K562 (cell line): Measurements from ENCODE around the gene SH2D7. TPM values are rescaled to one million over a fixed set of nuclear protein-coding genes. Genes with fewer than 3 reads are reported as not detected.
A peak's percentile ranks its signal among the peaks of the same experiment; 100 is the strongest.

Experiments
- ATF7 ChIP-seq: fragments of 450-650 bp; IDR thresholded peaks from 2 replicates; pipeline ENCODE4 v1.7.1; 2014; ENCODE audit warnings: mild to moderate bottlenecking, moderate library complexity
- BHLHE40 ChIP-seq: IDR thresholded peaks from 2 replicates; pipeline ENCODE4 v1.6.1; 2011; ENCODE audit warnings: low read length, improper control_type of control experiment
- CBFA2T2 ChIP-seq: fragments of 450-650 bp; conservative IDR thresholded peaks from 2 replicates; pipeline ENCODE4 v1.6.1; 2017; ENCODE audit warnings: mild to moderate bottlenecking
- CHAMP1 ChIP-seq: fragments of 450-650 bp; IDR thresholded peaks from 2 replicates; pipeline ENCODE4 v1.6.1; 2016; ENCODE audit warnings: mild to moderate bottlenecking
- CREB3 ChIP-seq: fragments of 450-650 bp; conservative IDR thresholded peaks from 2 replicates; pipeline ENCODE4 v1.6.1; 2016; ENCODE audit warnings: missing genetic modification characterization, low read depth, mild to moderate bottlenecking, missing compliant biosample characterization, moderate library complexity
- CTBP1 ChIP-seq: fragments of 450-650 bp; IDR thresholded peaks from 2 replicates; pipeline ENCODE4 v1.6.1; 2016; ENCODE audit warnings: borderline replicate concordance
- GATAD2B ChIP-seq: fragments of 450-650 bp; IDR thresholded peaks from 2 replicates; pipeline ENCODE4 v1.6.1; 2017; ENCODE audit warnings: mild to moderate bottlenecking, borderline replicate concordance
- HNRNPL ChIP-seq: fragments of 200-400 bp; formaldehyde crosslinking; IDR thresholded peaks from 2 replicates; pipeline ENCODE4 v1.6.1; 2017; ENCODE audit warnings: low read depth, mild to moderate bottlenecking, low read length
- LEF1 ChIP-seq: fragments of 450-650 bp; IDR thresholded peaks from 2 replicates; pipeline ENCODE4 v1.6.1; 2016; ENCODE audit warnings: mild to moderate bottlenecking
- RBBP5 ChIP-seq: fragments of 200-600 bp; sonication (generic); IDR thresholded peaks from 2 replicates; pipeline ENCODE4 v1.6.1; 2012; ENCODE audit warnings: borderline replicate concordance, mild to moderate bottlenecking, low read length, control low read depth, inconsistent platforms; ENCODE audit not compliant: insufficient read depth, poor library complexity, severe bottlenecking
- RBFOX2 ChIP-seq: fragments of 200-400 bp; formaldehyde crosslinking; IDR thresholded peaks from 2 replicates; pipeline ENCODE4 v1.6.1; 2017; ENCODE audit warnings: low read depth, mild to moderate bottlenecking, low read length, moderate library complexity
- SIN3B ChIP-seq: fragments of 450-650 bp; IDR thresholded peaks from 2 replicates; pipeline ENCODE4 v1.6.1; 2017; ENCODE audit warnings: low read depth, mild to moderate bottlenecking, moderate library complexity
- TAF1 ChIP-seq: IDR thresholded peaks from 2 replicates; pipeline ENCODE4 v1.6.1; 2011; ENCODE audit warnings: mild to moderate bottlenecking, low read length, moderate library complexity; ENCODE audit not compliant: insufficient read depth, control insufficient read depth, severe bottlenecking; ENCODE audit errors: extremely low read depth
- TEAD1 ChIP-seq, 2 experiments: fragments of 450-650 bp in 1 of 2; sonication (generic) in 1 of 2; formaldehyde crosslinking; IDR thresholded peaks; 2 replicates each; pipeline versions ENCODE4 v1.4.0 to v1.8.0; 2020 to 2022; ENCODE audit warnings: mild to moderate bottlenecking in 2 of 2, missing genetic modification reagents in 1 of 2
- TRIM28 ChIP-seq: fragments of 450-650 bp; IDR thresholded peaks from 2 replicates; pipeline ENCODE4 v1.6.1; 2017
- YY1 ChIP-seq, 3 experiments: IDR thresholded peaks; 2 replicates each; pipeline ENCODE4 v1.6.1; 2011; ENCODE audit warnings: low read length in 2 of 3, mild to moderate bottlenecking in 2 of 3, moderate library complexity in 2 of 3, borderline replicate concordance in 1 of 3, control low read depth in 1 of 3, low read depth in 1 of 3; ENCODE audit not compliant: insufficient read depth in 3 of 3, insufficient replicate concordance in 2 of 3, control insufficient read depth in 1 of 3, insufficient read length in 1 of 3; ENCODE audit errors: extremely low read depth in 1 of 3
- ZNF23 ChIP-seq: fragments of 250-450 bp; sonication (Bioruptor Pico); IDR thresholded peaks from 2 replicates; pipeline ENCODE4 v1.4.0; 2020; ENCODE audit warnings: mild to moderate bottlenecking
- ZNF76 ChIP-seq: fragments of 250-450 bp; sonication (Bioruptor Pico); IDR thresholded peaks from 2 replicates; pipeline ENCODE4 v1.4.0; 2020; ENCODE audit warnings: mild to moderate bottlenecking, moderate library complexity, borderline replicate concordance
- polyA plus RNA-seq, 8 experiments: library from polyadenylated mRNA; depleted of rRNA in 4 of 8; stranded (reverse) in 5 of 8; unstranded in 3 of 8; fragments of >200 nt; fragmentation: Nextera tagmentation in 2 of 8; fragmentation: Illumina TruSeq in 1 of 8; extraction: Ambion mirVana in 2 of 8; extraction: Trizol in 1 of 8; gene quantifications; 2 replicates each; pipeline versions ENCODE4 v1.2.1 to v1.2.3, GENCODE V29; 2011 to 2014; ENCODE audit warnings: inconsistent platforms in 1 of 8, missing spikeins in 1 of 8
- total RNA-seq, 7 experiments: library from RNA; depleted of rRNA in 6 of 7; stranded (reverse); fragments of >200 nt in 6 of 7; fragmentation: Illumina TruSeq in 2 of 7; extraction: Trizol in 2 of 7; gene quantifications; 2 replicates each; pipeline versions ENCODE4 v1.2.1 to v1.2.3, GENCODE V29; 2011 to 2021; ENCODE audit warnings: low replicate concordance in 1 of 7
- TF ChIP-seq, protein P1 (sequence below): fragments of 250-450 bp; sonication (Bioruptor Pico); IDR thresholded peaks from 2 replicates; pipeline ENCODE4 v1.8.0; 2021; ENCODE audit warnings: borderline replicate concordance, mild to moderate bottlenecking, moderate library complexity; ENCODE audit not compliant: poor library complexity, severe bottlenecking
- TF ChIP-seq, protein P2 (sequence below), 2 experiments: fragments of 450-650 bp; conservative IDR thresholded peaks; 2 replicates each; pipeline ENCODE4 v1.6.1; 2017; ENCODE audit warnings: mild to moderate bottlenecking in 2 of 2, moderate library complexity in 2 of 2

The SH2D7 gene
- total and polyA plus RNA-seq, 9 of the 15 experiments (the other 6 are each of a cell fraction or from before 2014, with no cell fraction given), result not detected

- TF ChIP-seq CHAMP1, result no peak
- 0 out of 2 replicates have a peak, but pooled peaks have one; percentile 30 for TF ChIP-seq ATF7
- TF ChIP-seq GATAD2B, result peak; percentile 70; the same call in 1 of the 2 replicates
- peak in 1 of 2 experiments; percentile 66; a peak in 1 of 4 replicates for TF ChIP-seq TEAD1 (CRISPR knock-in tag; IDR thresholded peaks at IDR 0.05)
- TF ChIP-seq BHLHE40, result peak; percentile 62
- TF ChIP-seq, protein P1, sequence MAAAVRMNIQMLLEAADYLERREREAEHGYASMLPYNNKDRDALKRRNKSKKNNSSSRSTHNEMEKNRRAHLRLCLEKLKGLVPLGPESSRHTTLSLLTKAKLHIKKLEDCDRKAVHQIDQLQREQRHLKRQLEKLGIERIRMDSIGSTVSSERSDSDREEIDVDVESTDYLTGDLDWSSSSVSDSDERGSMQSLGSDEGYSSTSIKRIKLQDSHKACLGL (CRISPR knock-in tag), result peak; percentile 19
- peak; percentile 81 for TF ChIP-seq TAF1
- no peak for TF ChIP-seq ZNF76 (CRISPR knock-in tag)
- TF ChIP-seq TRIM28, result 0 out of 2 replicates have a peak, but pooled peaks have one; percentile 10
- peak; percentile 63; the same call in 1 of the 2 replicates for TF ChIP-seq CTBP1
- TF ChIP-seq YY1 (IDR thresholded peaks at IDR 0.05; ENCODE audit: borderline replicate concordance in 1 of 3, control insufficient read depth in 1 of 3, extremely low read depth in 1 of 3, insufficient read depth in 3 of 3, insufficient read length in 1 of 3, insufficient replicate concordance in 2 of 3, low read depth in 1 of 3, low read length in 2 of 3), result peak in 1 of 3 experiments; percentile 39
- peak; percentile 79 for TF ChIP-seq RBFOX2
- no peak for TF ChIP-seq CBFA2T2
- TF ChIP-seq RBBP5, result peak; percentile 56
- peak; percentile 66; the same call in 1 of the 2 replicates for TF ChIP-seq LEF1
- TF ChIP-seq, protein P2, sequence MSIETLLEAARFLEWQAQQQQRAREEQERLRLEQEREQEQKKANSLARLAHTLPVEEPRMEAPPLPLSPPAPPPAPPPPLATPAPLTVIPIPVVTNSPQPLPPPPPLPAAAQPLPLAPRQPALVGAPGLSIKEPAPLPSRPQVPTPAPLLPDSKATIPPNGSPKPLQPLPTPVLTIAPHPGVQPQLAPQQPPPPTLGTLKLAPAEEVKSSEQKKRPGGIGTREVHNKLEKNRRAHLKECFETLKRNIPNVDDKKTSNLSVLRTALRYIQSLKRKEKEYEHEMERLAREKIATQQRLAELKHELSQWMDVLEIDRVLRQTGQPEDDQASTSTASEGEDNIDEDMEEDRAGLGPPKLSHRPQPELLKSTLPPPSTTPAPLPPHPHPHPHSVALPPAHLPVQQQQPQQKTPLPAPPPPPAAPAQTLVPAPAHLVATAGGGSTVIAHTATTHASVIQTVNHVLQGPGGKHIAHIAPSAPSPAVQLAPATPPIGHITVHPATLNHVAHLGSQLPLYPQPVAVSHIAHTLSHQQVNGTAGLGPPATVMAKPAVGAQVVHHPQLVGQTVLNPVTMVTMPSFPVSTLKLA (conservative IDR thresholded peaks at IDR 0.05), result peak in 1 of 2 experiments; percentile 61; a peak in 1 of 4 replicates
- no peak for TF ChIP-seq HNRNPL
- peak; percentile 57 for TF ChIP-seq SIN3B
- TF ChIP-seq CREB3 (tag), result no peak
- no peak for TF ChIP-seq ZNF23 (CRISPR knock-in tag)
These were observed 56.9 kb downstream of the SH2D7 start, which contains the start of gene IDH3A (continued) for GRCh38 chr15:78149068-78149804.
